HG02885 (cell line): Measurements from ENCODE around the gene TSPY3.
"Not testable (repeated sequence)": the region's sequence is repeated elsewhere in the genome, so short reads cannot be mapped to it uniquely, and the experiment has no call there.

Experiments
- ATAC-seq: cut with Tn5 transposase; IDR thresholded peaks from one replicate; pipeline ENCODE4 v1.9.1; 2021; ENCODE audit warnings: mild to moderate bottlenecking; ENCODE audit not compliant: unreplicated experiment, poor library complexity

Gene TSPY3, protein sequence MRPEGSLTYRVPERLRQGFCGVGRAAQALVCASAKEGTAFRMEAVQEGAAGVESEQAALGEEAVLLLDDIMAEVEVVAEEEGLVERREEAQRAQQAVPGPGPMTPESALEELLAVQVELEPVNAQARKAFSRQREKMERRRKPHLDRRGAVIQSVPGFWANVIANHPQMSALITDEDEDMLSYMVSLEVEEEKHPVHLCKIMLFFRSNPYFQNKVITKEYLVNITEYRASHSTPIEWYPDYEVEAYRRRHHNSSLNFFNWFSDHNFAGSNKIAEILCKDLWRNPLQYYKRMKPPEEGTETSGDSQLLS

DNA sequence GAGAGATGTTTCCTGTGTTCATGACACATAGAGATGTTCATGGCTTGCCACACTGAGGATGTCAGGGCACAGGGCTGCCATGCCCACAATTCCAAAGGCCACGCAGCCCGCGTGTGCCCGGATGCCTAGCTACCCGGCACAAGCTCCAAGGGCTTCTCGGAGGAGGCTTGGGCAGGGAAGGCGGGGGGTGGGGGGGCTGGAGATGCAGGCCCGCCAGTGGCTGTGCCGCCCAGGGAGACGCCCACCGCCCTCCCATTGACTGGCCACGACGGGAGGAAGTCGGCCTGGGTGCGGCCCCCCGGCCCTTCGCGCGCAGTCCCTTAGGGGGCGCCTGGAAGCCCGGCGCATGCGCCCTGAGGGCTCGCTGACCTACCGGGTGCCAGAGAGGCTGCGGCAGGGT is at the start of gene TSPY3:
TSPY3 (plus strand) TSS at position 301 of the 400 bp plus-strand sequence; CDS start at position 347, 46 bp downstream.
- not testable (repeated sequence) for ATAC-seq

DNA sequence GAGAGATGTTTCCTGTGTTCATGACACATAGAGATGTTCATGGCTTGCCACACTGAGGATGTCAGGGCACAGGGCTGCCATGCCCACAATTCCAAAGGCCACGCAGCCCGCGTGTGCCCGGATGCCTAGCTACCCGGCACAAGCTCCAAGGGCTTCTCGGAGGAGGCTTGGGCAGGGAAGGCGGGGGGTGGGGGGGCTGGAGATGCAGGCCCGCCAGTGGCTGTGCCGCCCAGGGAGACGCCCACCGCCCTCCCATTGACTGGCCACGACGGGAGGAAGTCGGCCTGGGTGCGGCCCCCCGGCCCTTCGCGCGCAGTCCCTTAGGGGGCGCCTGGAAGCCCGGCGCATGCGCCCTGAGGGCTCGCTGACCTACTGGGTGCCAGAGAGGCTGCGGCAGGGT is 40.7 kb upstream of the TSPY3 start, which contains the start of gene TSPY8:
TSPY8 (plus strand) TSS at position 301 of the 400 bp plus-strand sequence; CDS start at position 347, 46 bp downstream.
- not testable (repeated sequence) for ATAC-seq

DNA sequence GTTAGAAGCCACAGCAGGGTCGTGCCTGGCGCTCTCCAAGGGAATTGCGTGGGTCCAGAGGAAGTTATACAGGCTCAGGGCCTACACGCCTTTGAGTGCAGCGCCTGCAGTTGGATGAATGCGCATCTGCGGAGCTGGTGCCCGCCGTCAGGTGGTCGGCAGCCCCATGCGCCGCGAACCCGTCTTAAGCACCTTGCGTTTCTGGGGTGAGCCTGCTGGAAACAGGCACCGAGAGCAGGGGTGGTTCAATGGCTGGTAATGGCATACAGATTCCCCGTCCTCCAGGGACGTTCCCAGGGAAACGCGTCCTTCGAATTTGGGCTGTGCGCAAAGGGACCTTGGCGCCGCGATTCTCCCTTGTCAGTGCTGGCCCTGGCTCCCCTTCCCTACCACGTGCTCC is 1.7 kb upstream of the TSPY3 start:
- not testable (repeated sequence) for ATAC-seq
